22Rv1 (cell line): ENCODE results near the gene SURF2.

Experiments
- CTCF ChIP-seq: fragments of 450-650 bp; IDR thresholded peaks from 2 replicates; pipeline ENCODE4 v1.5.1; 2017; ENCODE audit warnings: mild to moderate bottlenecking
- ZFX ChIP-seq: fragments of 450-650 bp; IDR thresholded peaks from 2 replicates; pipeline ENCODE4 v1.6.1; 2017; ENCODE audit warnings: antibody characterized with exemption, borderline replicate concordance

- TF ChIP-seq CTCF (no peak), ZFX (no peak)
These were observed 25.1 kb upstream of the SURF2 start for GRCh38 chr9:133331221-133331620.
